K562 (cell line): Measurements from ENCODE around the gene MTIF3. TPM values are rescaled to one million over a fixed set of nuclear protein-coding genes. Genes with fewer than 3 reads are reported as not detected.

Source experiments
- FOS ChIP-seq: IDR thresholded peaks from 3 replicates; pipeline ENCODE4 v1.6.1; 2011; ENCODE audit not compliant: insufficient read length; ENCODE audit errors: extremely low read depth
- HOXB6 ChIP-seq: fragments of 250-450 bp; sonication (Bioruptor Pico); IDR thresholded peaks from 2 replicates; pipeline ENCODE4 v1.5.1; 2022; ENCODE audit warnings: mild to moderate bottlenecking, borderline replicate concordance
- KDM5B ChIP-seq: fragments of 200-600 bp; sonication (generic); IDR thresholded peaks from 2 replicates; pipeline ENCODE4 v1.6.1; 2012; ENCODE audit warnings: low read depth, mild to moderate bottlenecking, moderate library complexity, low read length, control low read depth, inconsistent platforms; ENCODE audit not compliant: insufficient replicate concordance
- L3MBTL2 ChIP-seq: fragments of 450-650 bp; IDR thresholded peaks from 2 replicates; pipeline ENCODE4 v1.6.1; 2016; ENCODE audit warnings: mild to moderate bottlenecking, moderate library complexity
- RB1 ChIP-seq: fragments of 450-650 bp; IDR thresholded peaks from 2 replicates; pipeline ENCODE4 v1.6.1; 2017; ENCODE audit warnings: low read depth, mild to moderate bottlenecking
- STAT5A ChIP-seq: IDR thresholded peaks from 2 replicates; pipeline ENCODE4 v1.6.1; 2012; ENCODE audit warnings: low read length, inconsistent platforms, borderline replicate concordance
- TEAD2 ChIP-seq: fragments of 450-650 bp; IDR thresholded peaks from 2 replicates; pipeline ENCODE4 v1.6.1; 2016; ENCODE audit warnings: missing genetic modification characterization, control low read depth, missing compliant biosample characterization
- USF2 ChIP-seq: sonication (generic); formaldehyde crosslinking; IDR thresholded peaks from 2 replicates; pipeline ENCODE4 v1.5.0; 2020; ENCODE audit warnings: missing genetic modification reagents
- ZBED1 ChIP-seq: IDR thresholded peaks from 2 replicates; pipeline ENCODE4 v1.6.1; 2014
- ZBTB40 ChIP-seq, 2 experiments: fragments of 450-650 bp in 1 of 2; sonication (generic) in 1 of 2; formaldehyde crosslinking in 1 of 2; IDR thresholded peaks; 2 replicates each; pipeline versions ENCODE4 v1.7.1 to v1.9.0; 2016 to 2022; ENCODE audit warnings: inconsistent platforms in 1 of 2, mild to moderate bottlenecking in 1 of 2, missing genetic modification reagents in 1 of 2
- ZEB2 ChIP-seq: fragments of 450-650 bp; IDR thresholded peaks from 2 replicates; pipeline ENCODE4 v1.6.1; 2016
- ZNF3 ChIP-seq: fragments of 250-450 bp; sonication (Bioruptor Pico); IDR thresholded peaks from 2 replicates; pipeline ENCODE4 v1.5.0; 2021; ENCODE audit warnings: mild to moderate bottlenecking, moderate library complexity
- ZNF561 ChIP-seq: fragments of 450-650 bp; formaldehyde crosslinking; conservative IDR thresholded peaks from 2 replicates; pipeline ENCODE4 v1.4.0; 2020; ENCODE audit warnings: mild to moderate bottlenecking, moderate library complexity
- polyA plus RNA-seq, 8 experiments: library from polyadenylated mRNA; depleted of rRNA in 4 of 8; stranded (reverse) in 5 of 8; unstranded in 3 of 8; fragments of >200 nt; fragmentation: Nextera tagmentation in 2 of 8; fragmentation: Illumina TruSeq in 1 of 8; extraction: Ambion mirVana in 2 of 8; extraction: Trizol in 1 of 8; gene quantifications; 2 replicates each; pipeline versions ENCODE4 v1.2.1 to v1.2.3, GENCODE V29; 2011 to 2014; ENCODE audit warnings: inconsistent platforms in 1 of 8, missing spikeins in 1 of 8
- total RNA-seq, 7 experiments: library from RNA; depleted of rRNA in 6 of 7; stranded (reverse); fragments of >200 nt in 6 of 7; fragmentation: Illumina TruSeq in 2 of 7; extraction: Trizol in 2 of 7; gene quantifications; 2 replicates each; pipeline versions ENCODE4 v1.2.1 to v1.2.3, GENCODE V29; 2011 to 2021; ENCODE audit warnings: low replicate concordance in 1 of 7
- TF ChIP-seq, protein P1 (sequence below), 2 experiments: IDR thresholded peaks; 2 replicates each; pipeline ENCODE4 v1.6.1; 2011; ENCODE audit warnings: borderline replicate concordance in 1 of 2, control low read depth in 1 of 2, low read depth in 1 of 2, low read length in 1 of 2, mild to moderate bottlenecking in 1 of 2, mixed read lengths in 1 of 2, moderate library complexity in 1 of 2; ENCODE audit not compliant: insufficient read depth in 1 of 2, insufficient read length in 1 of 2, poor library complexity in 1 of 2, severe bottlenecking in 1 of 2; ENCODE audit errors: extremely low read depth in 1 of 2
- TF ChIP-seq, protein P2 (sequence below), 2 experiments: fragments of 450-650 bp; IDR thresholded peaks; 2 replicates each; pipeline ENCODE4 v1.6.1; 2016

The MTIF3 gene
- total and polyA plus RNA-seq, 9 of the 15 experiments (the other 6 are each of a cell fraction or from before 2014, with no cell fraction given), result 23.5 to 73.6 (median 45.2) TPM

GRCh38 chr13:27425918-27426630 lies 24.3 kb downstream of the MTIF3 start (continued):
- TF ChIP-seq ZBTB40 (IDR thresholded peaks at IDR 0.05), result no peak
- no peak for TF ChIP-seq ZBTB40 (CRISPR knock-in tag; IDR thresholded peaks at IDR 0.05)
- 0 out of 2 replicates have a peak, but pooled peaks have one; percentile 34 for TF ChIP-seq L3MBTL2
- no peak for TF ChIP-seq ZNF3
- TF ChIP-seq HOXB6 (CRISPR knock-in tag), result no peak
- no peak for TF ChIP-seq ZEB2
- no peak for TF ChIP-seq RB1
- TF ChIP-seq ZBED1, result 0 out of 2 replicates have a peak, but pooled peaks have one; percentile 43
- TF ChIP-seq TEAD2 (tag), result no peak
- no peak for TF ChIP-seq ZNF561 (CRISPR knock-in tag)
- TF ChIP-seq, protein P1, sequence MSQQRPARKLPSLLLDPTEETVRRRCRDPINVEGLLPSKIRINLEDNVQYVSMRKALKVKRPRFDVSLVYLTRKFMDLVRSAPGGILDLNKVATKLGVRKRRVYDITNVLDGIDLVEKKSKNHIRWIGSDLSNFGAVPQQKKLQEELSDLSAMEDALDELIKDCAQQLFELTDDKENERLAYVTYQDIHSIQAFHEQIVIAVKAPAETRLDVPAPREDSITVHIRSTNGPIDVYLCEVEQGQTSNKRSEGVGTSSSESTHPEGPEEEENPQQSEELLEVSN (IDR thresholded peaks at IDR 0.05; ENCODE audit: borderline replicate concordance in 1 of 2, extremely low read depth in 1 of 2, insufficient read depth in 1 of 2, insufficient read length in 1 of 2, low read depth in 1 of 2, low read length in 1 of 2, poor library complexity in 1 of 2, severe bottlenecking in 1 of 2), result peak in 1 of 2 experiments; percentile 34
- no peak for TF ChIP-seq STAT5A
- peak; percentile 2 for TF ChIP-seq KDM5B
- no peak for TF ChIP-seq USF2 (CRISPR knock-in tag)
- TF ChIP-seq FOS, result no peak
- TF ChIP-seq, protein P2, sequence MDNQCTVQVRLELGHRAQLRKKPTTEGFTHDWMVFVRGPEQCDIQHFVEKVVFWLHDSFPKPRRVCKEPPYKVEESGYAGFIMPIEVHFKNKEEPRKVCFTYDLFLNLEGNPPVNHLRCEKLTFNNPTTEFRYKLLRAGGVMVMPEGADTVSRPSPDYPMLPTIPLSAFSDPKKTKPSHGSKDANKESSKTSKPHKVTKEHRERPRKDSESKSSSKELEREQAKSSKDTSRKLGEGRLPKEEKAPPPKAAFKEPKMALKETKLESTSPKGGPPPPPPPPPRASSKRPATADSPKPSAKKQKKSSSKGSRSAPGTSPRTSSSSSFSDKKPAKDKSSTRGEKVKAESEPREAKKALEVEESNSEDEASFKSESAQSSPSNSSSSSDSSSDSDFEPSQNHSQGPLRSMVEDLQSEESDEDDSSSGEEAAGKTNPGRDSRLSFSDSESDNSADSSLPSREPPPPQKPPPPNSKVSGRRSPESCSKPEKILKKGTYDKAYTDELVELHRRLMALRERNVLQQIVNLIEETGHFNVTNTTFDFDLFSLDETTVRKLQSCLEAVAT (IDR thresholded peaks at IDR 0.05), result peak; percentile 15 to 69; a peak in 1 of 4 replicates
